GM13976 (cell line): ENCODE results near the gene TMEM89.

Experiments used
- DNase-seq: peaks from one replicate; pipeline ENCODE4 v3.0.0; 2012; ENCODE audit warnings: low spot score
- CTCF ChIP-seq: IDR thresholded peaks from 2 replicates; pipeline ENCODE4 v1.5.1; 2012; ENCODE audit warnings: borderline replicate concordance, mild to moderate bottlenecking; ENCODE audit not compliant: insufficient read depth; ENCODE audit errors: extremely low read depth, missing control alignments, control extremely low read depth
- in situ Hi-C: fragments of 300-500 bp; cut with MboI; formaldehyde crosslinking; loops from one replicate; pipeline ENCODE4 v1.12.0; 2022; ENCODE audit warnings: low sequenced_read_pairs, mixed read lengths, inconsistent platforms; ENCODE audit not compliant: unreplicated experiment

TMEM89 gene

DNA sequence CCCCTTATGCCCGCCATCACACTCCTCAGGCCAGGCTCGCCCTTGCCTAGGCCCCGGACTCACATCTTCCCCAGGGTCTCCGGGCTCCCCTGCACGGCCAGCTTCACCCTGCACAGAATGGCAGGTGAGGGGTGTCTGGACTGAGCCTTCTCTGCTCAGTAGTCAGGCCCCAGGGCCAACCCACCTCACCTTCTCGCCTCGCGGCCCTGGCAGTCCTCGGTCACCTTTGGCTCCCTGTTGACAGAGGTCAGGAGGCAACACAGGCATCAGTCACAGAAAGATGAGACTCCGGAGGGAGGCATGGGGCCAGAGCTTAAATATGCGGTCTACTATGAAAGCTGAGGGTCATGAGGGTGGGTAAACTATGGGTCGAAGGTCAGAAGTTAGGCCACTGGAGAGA is 49.6 kb downstream of the TMEM89 start:
- DNase-seq, result no peak
- in situ Hi-C loops, result no loop called here
- TF ChIP-seq CTCF, result no peak
